Renal pelvis (tissue), 4 donors: Measurements from ENCODE around the gene F10. TPM values are rescaled to one million over a fixed set of nuclear protein-coding genes. Genes with fewer than 3 reads are reported as not detected.

Experiments used
- DNase-seq: peaks from one replicate; pipeline ENCODE4 v3.0.0-alpha.2; 2013
- polyA plus RNA-seq, 3 donors: library from polyadenylated mRNA; unstranded; fragments of 120-200 nt; gene quantifications; one replicate each; pipeline ENCODE4 v1.2.1, GENCODE V29; 2013; ENCODE audit not compliant: insufficient read length in 3 of 3

The F10 gene
- polyA plus RNA-seq, 3 donors, result 23.6 to 26.6 (median 24.2) TPM

- DNase-seq, result no peak
Observed at GRCh38 chr13:113084094-113084942, 38.3 kb upstream of the F10 start.

- no peak for DNase-seq
Observed at GRCh38 chr13:113084943-113085540, 37.6 kb upstream of the F10 start.

- no peak for DNase-seq
Observed at GRCh38 chr13:113086031-113086750, 36.4 kb upstream of the F10 start.

GRCh38 chr13:113086991-113087922, 35.3 kb upstream of the F10 start:
- DNase-seq, result no peak

GRCh38 chr13:113087923-113088690, 34.5 kb upstream of the F10 start:
- no peak for DNase-seq

GRCh38 chr13:113088691-113089020, 33.9 kb upstream of the F10 start:
- DNase-seq, result no peak

GRCh38 chr13:113089693-113090414, 32.7 kb upstream of the F10 start:
- no peak for DNase-seq

- no peak for DNase-seq
Observed at GRCh38 chr13:113090415-113090770, 32.2 kb upstream of the F10 start.

- DNase-seq, result no peak
Observed at GRCh38 chr13:113090806-113091205, 31.8 kb upstream of the F10 start.

GRCh38 chr13:113091211-113091771, 31.3 kb upstream of the F10 start:
- no peak for DNase-seq

- no peak for DNase-seq
Observed at GRCh38 chr13:113091891-113092775, 30.5 kb upstream of the F10 start.

GRCh38 chr13:113092776-113093579, 29.6 kb upstream of the F10 start:
- DNase-seq, result no peak

- no peak for DNase-seq
Observed at GRCh38 chr13:113093580-113094409, 28.8 kb upstream of the F10 start.

- DNase-seq, result no peak
Observed at GRCh38 chr13:113094410-113094800, 28.2 kb upstream of the F10 start.

GRCh38 chr13:113095146-113096051, 27.2 kb upstream of the F10 start:
- no peak for DNase-seq
